H1 (cell line): ENCODE measurements around the gene UBE2G2. TPM values are rescaled to one million over a fixed set of nuclear protein-coding genes. Genes with fewer than 3 reads are reported as not detected.

Experiments
- CTCF ChIA-PET: fragments of 300-600 bp; sonication (Branson Sonifier 250); formaldehyde crosslinking; loops from one replicate; lab custom pipeline; 2021; ENCODE audit not compliant: partially characterized antibody; lab: Charles Lee
- POLR2A ChIA-PET: fragments of 300-600 bp; sonication (Branson Sonifier 250); formaldehyde crosslinking; loops from one replicate; lab custom pipeline; 2021; ENCODE audit warnings: inconsistent platforms; ENCODE audit not compliant: partially characterized antibody; lab: Charles Lee
- DNase-seq, 2 experiments: peaks; one replicate each; pipeline versions ENCODE4 v3.0.0 to v3.0.0-alpha.2; 2010 to 2022; ENCODE audit warnings: low spot score in 2 of 2, low read depth in 1 of 2, mixed read lengths in 1 of 2
- FAIRE-seq: peaks from 2 replicates; lab custom pipeline; 2011; peaks lifted over from hg19 to GRCh38; lab: Jason Lieb, UNC
- H2AFZ ChIP-seq: 2 replicates; pipeline ENCODE4 v1.8.1; 2012; ENCODE audit warnings: low read length, inconsistent platforms
- H2AK5ac ChIP-seq: 2 replicates; pipeline ENCODE4 v1.6.1; 2013; ENCODE audit warnings: low read depth, low read length
- H2BK120ac ChIP-seq: replicated peaks from 2 replicates; pipeline ENCODE3; 2013; ENCODE audit warnings: low read depth, low read length, inconsistent platforms
- H2BK12ac ChIP-seq: 2 replicates; pipeline ENCODE4 v1.6.1; 2013; ENCODE audit warnings: low read depth, low read length
- H2BK15ac ChIP-seq: 2 replicates; pipeline ENCODE4 v1.6.1; 2013; ENCODE audit warnings: low read length
- H2BK20ac ChIP-seq: 2 replicates; pipeline ENCODE4 v1.6.1; 2013; ENCODE audit warnings: low read length
- H2BK5ac ChIP-seq: 2 replicates; pipeline ENCODE4 v1.6.1; 2013; ENCODE audit warnings: low read depth, low read length
- H3K14ac ChIP-seq: 2 replicates; pipeline ENCODE4 v1.6.1; 2013; ENCODE audit warnings: inconsistent platforms; ENCODE audit not compliant: insufficient read length
- H3K18ac ChIP-seq: 2 replicates; pipeline ENCODE4 v1.6.1; 2013; ENCODE audit warnings: low read length; ENCODE audit errors: extremely low read depth
- H3K23ac ChIP-seq: 2 replicates; pipeline ENCODE4 v1.6.1; 2013; ENCODE audit warnings: inconsistent platforms; ENCODE audit not compliant: insufficient read length
- H3K23me2 ChIP-seq: 2 replicates; pipeline ENCODE4 v1.6.1; 2013; ENCODE audit warnings: low read depth, low read length
- H3K27ac ChIP-seq: 2 replicates; pipeline ENCODE4 v1.6.1; 2011; ENCODE audit warnings: low read depth, low read length, inconsistent platforms
- H3K27me3 ChIP-seq, 4 experiments: replicated peaks in 1 of 4; 1 replicate in 1 of 4; 2 replicates in 3 of 4; pipeline versions ENCODE4 v1.6.1 to v1.8.1; 2011 to 2013; ENCODE audit warnings: low read length in 3 of 4, mild to moderate bottlenecking in 3 of 4, inconsistent platforms in 2 of 4, mixed read lengths in 2 of 4, moderate library complexity in 1 of 4; ENCODE audit not compliant: control insufficient read depth in 3 of 4, insufficient read depth in 3 of 4; ENCODE audit errors: extremely low read depth in 1 of 4
- H3K36me3 ChIP-seq, 4 experiments: 2 replicates each; pipeline versions ENCODE4 v1.6.1 to v1.8.1; 2011 to 2013; ENCODE audit warnings: mild to moderate bottlenecking in 4 of 4, low read length in 3 of 4, moderate library complexity in 2 of 4, control low read depth in 1 of 4, inconsistent platforms in 1 of 4; ENCODE audit not compliant: insufficient read depth in 4 of 4, control insufficient read depth in 2 of 4
- H3K4ac ChIP-seq: replicated peaks from 2 replicates; pipeline ENCODE3; 2013; ENCODE audit warnings: low read length, low read depth, mixed read lengths, inconsistent platforms; ENCODE audit not compliant: insufficient read length
- H3K4me1 ChIP-seq, 4 experiments: replicated peaks in 1 of 4; 1 replicate in 1 of 4; 2 replicates in 3 of 4; pipeline versions ENCODE4 v1.6.1 to v1.8.1; 2011 to 2013; ENCODE audit warnings: low read length in 3 of 4, inconsistent platforms in 2 of 4, mixed read lengths in 1 of 4; ENCODE audit not compliant: insufficient read depth in 4 of 4, control insufficient read depth in 3 of 4
- H3K4me2 ChIP-seq, 2 experiments: 2 replicates each; pipeline versions ENCODE4 v1.6.1 to v1.8.1; 2011 to 2013; ENCODE audit warnings: low read depth in 2 of 2, low read length in 2 of 2, control low read depth in 1 of 2, inconsistent platforms in 1 of 2, mild to moderate bottlenecking in 1 of 2; ENCODE audit not compliant: insufficient read depth in 1 of 2
- H3K4me3 ChIP-seq, 4 experiments: fragments of 200-600, 300-600 bp in 1 of 4; sonication (generic), shearing (Covaris generic), sonication (Bioruptor Twin) in 1 of 4; 2 replicates each; pipeline versions ENCODE4 v1.5.1 to v1.8.1; 2011 to 2016; ENCODE audit warnings: low read length in 4 of 4, low read depth in 3 of 4, control low read depth in 2 of 4, inconsistent platforms in 2 of 4, mild to moderate bottlenecking in 2 of 4, mixed read lengths in 1 of 4, moderate library complexity in 1 of 4; ENCODE audit not compliant: insufficient read depth in 2 of 4; ENCODE audit errors: extremely low read depth in 1 of 4
- H3K56ac ChIP-seq: replicated peaks from 2 replicates; pipeline ENCODE3; 2013; ENCODE audit warnings: low read depth, mild to moderate bottlenecking, mixed read lengths, low read length, inconsistent platforms; ENCODE audit not compliant: insufficient read length
- H3K79me1 ChIP-seq: 2 replicates; pipeline ENCODE4 v1.6.1; 2013; ENCODE audit warnings: low read depth, low read length, control low read depth
- H3K79me2 ChIP-seq, 2 experiments: 2 replicates each; pipeline versions ENCODE4 v1.6.1 to v1.8.1; 2012 to 2013; ENCODE audit warnings: low read length in 2 of 2, mild to moderate bottlenecking in 2 of 2, inconsistent platforms in 1 of 2; ENCODE audit not compliant: insufficient read depth in 2 of 2, control insufficient read depth in 1 of 2
- H3K9ac ChIP-seq, 4 experiments: replicated peaks in 1 of 4; 1 replicate in 1 of 4; 2 replicates in 3 of 4; pipeline versions ENCODE4 v1.6.1 to v1.8.1; 2011 to 2013; ENCODE audit warnings: low read depth in 3 of 4, low read length in 3 of 4, control low read depth in 2 of 4, mild to moderate bottlenecking in 2 of 4, moderate library complexity in 2 of 4, inconsistent platforms in 1 of 4; ENCODE audit errors: extremely low read depth in 1 of 4
- H3K9me3 ChIP-seq, 2 experiments: 2 replicates each; pipeline versions ENCODE4 v1.6.1 to v1.8.1; 2012 to 2013; ENCODE audit warnings: mild to moderate bottlenecking in 2 of 2, moderate library complexity in 2 of 2, control low read depth in 1 of 2, inconsistent platforms in 1 of 2, low read depth in 1 of 2, low read length in 1 of 2, mixed read lengths in 1 of 2; ENCODE audit not compliant: insufficient read depth in 2 of 2
- H4K20me1 ChIP-seq, 2 experiments: replicated peaks in 1 of 2; 2 replicates each; pipeline versions ENCODE3 to v1.8.1; 2011 to 2013; ENCODE audit warnings: inconsistent platforms in 2 of 2, low read length in 2 of 2, mild to moderate bottlenecking in 1 of 2; ENCODE audit not compliant: insufficient read depth in 2 of 2, control insufficient read depth in 1 of 2
- H4K5ac ChIP-seq: 2 replicates; pipeline ENCODE4 v1.6.1; 2013; ENCODE audit warnings: low read length, low read depth, mixed read lengths, inconsistent platforms; ENCODE audit not compliant: insufficient read length
- H4K8ac ChIP-seq: 2 replicates; pipeline ENCODE4 v1.8.0; 2013; ENCODE audit warnings: mild to moderate bottlenecking, moderate library complexity, low read length, inconsistent platforms; ENCODE audit not compliant: insufficient read depth; ENCODE audit errors: extremely low read depth
- H4K91ac ChIP-seq: replicated peaks from 2 replicates; pipeline ENCODE3; 2013; ENCODE audit warnings: low read length, mixed read lengths, inconsistent platforms; ENCODE audit not compliant: insufficient read length
- EGR1 ChIP-seq: IDR thresholded peaks from 2 replicates; pipeline ENCODE4 v1.6.1; 2011; ENCODE audit warnings: low read depth, low read length, borderline replicate concordance
- KDM4A ChIP-seq: IDR thresholded peaks from one replicate; pipeline ENCODE4 v1.7.1; 2012; ENCODE audit warnings: low read depth, mild to moderate bottlenecking, moderate library complexity, low read length, inconsistent platforms; ENCODE audit not compliant: severe bottlenecking
- NANOG ChIP-seq: IDR thresholded peaks from 2 replicates; pipeline ENCODE4 v1.6.1; 2011; ENCODE audit warnings: low read length, low read depth, mild to moderate bottlenecking, inconsistent platforms; ENCODE audit not compliant: insufficient read depth, poor library complexity, severe bottlenecking
- RAD21 ChIP-seq, 2 experiments: IDR thresholded peaks in 1 of 2; conservative IDR thresholded peaks in 1 of 2; 2 replicates each; pipeline ENCODE4 v1.6.1; 2011; ENCODE audit warnings: low read depth in 2 of 2, low read length in 2 of 2, improper control_type of control experiment in 1 of 2, inconsistent platforms in 1 of 2, mild to moderate bottlenecking in 1 of 2, moderate library complexity in 1 of 2
- RXRA ChIP-seq: IDR thresholded peaks from 2 replicates; pipeline ENCODE4 v1.6.1; 2011; ENCODE audit warnings: low read depth, mild to moderate bottlenecking, low read length, moderate library complexity; ENCODE audit not compliant: insufficient read depth
- SIN3A ChIP-seq, 2 experiments: IDR thresholded peaks in 1 of 2; conservative IDR thresholded peaks in 1 of 2; 2 replicates each; pipeline ENCODE4 v1.6.1; 2011 to 2012; ENCODE audit warnings: low read length in 2 of 2, improper control_type of control experiment in 1 of 2, low read depth in 1 of 2, mild to moderate bottlenecking in 1 of 2
- SIX5 ChIP-seq: IDR thresholded peaks from 2 replicates; pipeline ENCODE4 v1.6.1; 2011; ENCODE audit warnings: mild to moderate bottlenecking, low read depth, low read length
- SP4 ChIP-seq: IDR thresholded peaks from 2 replicates; pipeline ENCODE4 v1.6.1; 2012; ENCODE audit warnings: low read length, inconsistent platforms
- USF2 ChIP-seq: IDR thresholded peaks from 2 replicates; pipeline ENCODE4 v1.6.1; 2011; ENCODE audit warnings: low read length, improper control_type of control experiment
- WGBS, 2 experiments: shearing (Covaris generic) in 1 of 2; methylation state at CpG; one replicate each; pipeline versions ENCODE4 v1.1.6 to v1.1.7; 2013 to 2015; ENCODE audit warnings: low lambda C conversion rate in 2 of 2, mixed read lengths in 2 of 2, inconsistent platforms in 1 of 2, low coverage in 1 of 2, missing lambda C conversion rate in 1 of 2; ENCODE audit not compliant: insufficient replicate concordance in 2 of 2, insufficient coverage in 1 of 2, insufficient read length in 1 of 2; ENCODE audit errors: extremely low coverage in 1 of 2, missing lambda C conversion rate in 1 of 2; 5-methylcytosine and 5-hydroxymethylcytosine counted together
- polyA plus RNA-seq, 7 experiments: library from polyadenylated mRNA; depleted of rRNA in 3 of 7; stranded (reverse) in 5 of 7; unstranded in 2 of 7; fragments of >200 nt in 5 of 7; fragments of 200-250 nt in 2 of 7; gene quantifications; 1 replicate in 5 of 7; 2 replicates in 1 of 7; 4 replicates in 1 of 7; pipeline versions ENCODE4 v1.2.1 to v1.2.3, GENCODE V29; 2011 to 2013; ENCODE audit warnings: missing spikeins in 2 of 7, mixed read lengths in 2 of 7
- total RNA-seq: library from RNA; stranded (reverse); fragmentation: NEBNext Ultra II Directional; extraction: Animal tissue kit (Norgen Biotek cat#: 25700); gene quantifications from 2 replicates; pipeline ENCODE4 v1.2.1, GENCODE V29; 2021
- TF ChIP-seq, protein P1 (sequence below): IDR thresholded peaks from 2 replicates; pipeline ENCODE4 v1.6.1; 2011; ENCODE audit warnings: low read depth, mild to moderate bottlenecking, low read length; ENCODE audit not compliant: insufficient read depth

The UBE2G2 gene
- total and polyA plus RNA-seq, 2 of the 8 experiments (the other 6 are each of a cell fraction or from before 2014, with no cell fraction given) = 96.3 to 101 TPM

- Histone ChIP-seq H3K18ac (no peak overlapping the region), H3K56ac (no peak overlapping the region), H3K27ac (no peak overlapping the region), H4K91ac (no peak overlapping the region), H4K8ac (no peak overlapping the region), H2BK12ac (no peak overlapping the region), H3K27me3 (no peaks in the 10 kb centered on the region), H2AFZ (no peak overlapping the region), H3K36me3 (peaks cover 0 to 30% (median 15%) of the 10 kb centered on the region in 4 experiments; a peak in 5 of 8 replicates), H2AK5ac (no peak overlapping the region), H3K4ac (no peak overlapping the region), H3K4me1 (peaks cover 0 to 6% (median 1%) of the 10 kb centered on the region in 4 experiments; a peak in 2 of 7 replicates), H3K14ac (no peak overlapping the region), H2BK15ac (no peak overlapping the region), H2BK120ac (no peak overlapping the region), H3K4me3 (no peak overlapping the region), H4K20me1 (peaks cover 5 to 8% of the 10 kb centered on the region in 2 experiments), H4K5ac (no peak overlapping the region), H3K79me1 (peaks cover 8% of the 10 kb centered on the region), H3K9ac (no peak overlapping the region), H2BK20ac (no peak overlapping the region), H3K4me2 (no peak overlapping the region), H3K23ac (no peak overlapping the region), H3K79me2 (peaks cover 0 to 10% of the 10 kb centered on the region in 2 experiments; a peak in 2 of 4 replicates), H3K23me2 (peaks cover 5% of the 10 kb centered on the region), H2BK5ac (no peak overlapping the region), H3K9me3 (no peaks in the 10 kb centered on the region)
- WGBS, 2 experiments = 91% methylated on average over 4 of the region's 4 CpGs; no CpG with 5 or more reads in 1 of the 2 experiments
- POLR2A ChIA-PET = interaction anchor here (8.0 kb wide), 1 partner anchor 8 kb away, joined by 72 read pairs; no protein-coding TSS in a partner anchor
- no peak for TF ChIP-seq SIX5
- no peak for TF ChIP-seq NANOG
- TF ChIP-seq SP4 = no peak
- TF ChIP-seq, protein P1, sequence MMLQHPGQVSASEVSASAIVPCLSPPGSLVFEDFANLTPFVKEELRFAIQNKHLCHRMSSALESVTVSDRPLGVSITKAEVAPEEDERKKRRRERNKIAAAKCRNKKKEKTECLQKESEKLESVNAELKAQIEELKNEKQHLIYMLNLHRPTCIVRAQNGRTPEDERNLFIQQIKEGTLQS = no peak
- TF ChIP-seq SIN3A (conservative IDR thresholded peaks at IDR 0.05 in 1 of 2, IDR thresholded peaks at IDR 0.05 in 1 of 2; ENCODE audit: low read depth in 1 of 2, low read length in 2 of 2) = no peak
- TF ChIP-seq RXRA = no peak
- TF ChIP-seq KDM4A = no peak
- TF ChIP-seq USF2 = no peak
- TF ChIP-seq EGR1 = no peak
- TF ChIP-seq RAD21 (IDR thresholded peaks at IDR 0.05 in 1 of 2, conservative IDR thresholded peaks at IDR 0.05 in 1 of 2; ENCODE audit: low read depth in 2 of 2, low read length in 2 of 2) = no peak
- DNase-seq (no peak), FAIRE-seq (no peak)
- CTCF ChIA-PET = interaction anchor here (3.1 kb wide), 1 partner anchor 12 kb away, joined by 12 read pairs; no protein-coding TSS in a partner anchor
Measured at GRCh38 chr21:44805859-44806258, 4.2 kb upstream of the UBE2G2 start.
